RPMI8226 (cell line): Measurements from ENCODE around the gene SCN10A.

Source experiments
- DNase-seq: peaks from one replicate; pipeline ENCODE4 v3.0.0-alpha.2; 2015

The SCN10A gene

DNA sequence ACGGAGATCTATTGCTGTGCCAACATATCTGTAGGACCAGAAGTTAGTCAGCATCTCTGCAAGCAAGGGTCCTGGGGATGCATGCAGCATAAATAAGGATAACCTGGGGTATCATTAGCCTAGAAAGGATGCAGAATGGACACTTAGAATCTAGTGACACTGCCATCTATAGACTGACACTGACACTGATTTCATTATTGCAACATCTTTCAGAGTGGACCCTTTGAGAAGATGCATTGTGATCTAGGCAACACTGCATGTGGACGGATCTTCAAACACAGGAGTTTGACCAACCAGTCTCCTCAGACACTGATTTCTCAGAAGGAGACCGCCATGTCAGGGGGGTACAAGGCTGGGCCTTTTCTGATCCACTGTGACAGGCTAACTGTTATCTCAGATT is 52.4 kb downstream of the SCN10A start:
- no peak for DNase-seq

DNA sequence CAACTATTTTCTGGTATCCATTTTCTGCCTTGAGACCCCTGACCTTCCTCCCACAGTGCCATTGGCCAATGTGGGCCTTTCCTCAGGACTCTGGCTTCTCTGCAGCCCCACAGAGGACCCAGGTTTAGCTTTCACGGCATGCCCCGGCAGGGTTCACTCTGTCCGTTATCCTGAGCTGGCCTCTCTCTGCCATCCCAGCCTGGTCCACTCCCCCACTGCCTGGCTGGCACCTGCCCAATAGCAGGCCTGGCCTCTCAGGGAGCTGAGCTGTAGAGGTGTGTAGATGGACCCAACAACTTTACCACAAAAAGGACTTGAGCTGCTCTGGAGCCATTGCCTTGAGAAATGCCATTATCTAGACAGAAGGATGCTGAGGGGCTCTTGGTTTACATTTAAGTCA is 57.5 kb downstream of the SCN10A start:
- DNase-seq: no peak

DNA sequence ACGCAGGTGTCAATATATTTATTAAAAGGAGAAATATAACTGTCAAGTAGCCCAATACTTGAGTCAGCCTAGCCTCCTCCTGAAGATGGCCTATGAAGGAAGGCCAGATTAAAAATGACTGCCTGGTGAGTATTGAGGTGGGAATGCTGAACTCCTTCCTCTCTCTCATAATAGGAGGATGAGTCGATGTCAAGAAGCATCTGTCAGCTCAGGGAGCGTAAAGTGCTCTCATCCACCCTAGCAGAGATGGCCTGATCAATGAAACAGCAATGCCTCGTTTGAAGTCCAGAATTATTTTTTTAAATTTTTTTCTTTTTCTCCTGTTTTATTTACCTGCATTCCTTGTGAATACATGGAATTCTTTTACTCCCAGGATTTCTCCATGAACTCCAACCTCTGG is 58.3 kb downstream of the SCN10A start:
- DNase-seq: no peak

DNA sequence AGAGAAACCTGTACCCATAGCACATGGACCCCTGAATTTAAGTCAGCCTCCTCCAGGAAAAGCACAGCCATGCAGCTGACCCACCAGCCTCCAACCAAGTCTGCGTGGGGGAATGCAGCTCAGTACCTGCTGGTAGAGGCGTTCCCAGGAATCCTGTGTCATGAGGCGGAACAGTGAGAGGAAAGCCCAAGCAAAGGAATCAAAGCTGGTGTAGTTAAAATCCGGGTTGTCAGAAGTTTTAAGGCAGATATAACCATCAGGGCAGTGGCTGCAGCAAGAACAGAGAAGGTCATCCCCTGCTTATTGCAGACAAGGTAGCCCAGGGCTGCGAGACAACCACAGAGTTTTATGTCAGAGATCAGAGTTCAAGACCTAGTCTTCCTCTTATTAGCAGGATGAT is 59.1 kb downstream of the SCN10A start:
- DNase-seq: no peak

- DNase-seq: no peak
Measured at GRCh38 chr3:38755130-38755529, 60.9 kb downstream of the SCN10A start.

GRCh38 chr3:38746641-38747040 is 69.4 kb downstream of the SCN10A start:
- no peak for DNase-seq

DNA sequence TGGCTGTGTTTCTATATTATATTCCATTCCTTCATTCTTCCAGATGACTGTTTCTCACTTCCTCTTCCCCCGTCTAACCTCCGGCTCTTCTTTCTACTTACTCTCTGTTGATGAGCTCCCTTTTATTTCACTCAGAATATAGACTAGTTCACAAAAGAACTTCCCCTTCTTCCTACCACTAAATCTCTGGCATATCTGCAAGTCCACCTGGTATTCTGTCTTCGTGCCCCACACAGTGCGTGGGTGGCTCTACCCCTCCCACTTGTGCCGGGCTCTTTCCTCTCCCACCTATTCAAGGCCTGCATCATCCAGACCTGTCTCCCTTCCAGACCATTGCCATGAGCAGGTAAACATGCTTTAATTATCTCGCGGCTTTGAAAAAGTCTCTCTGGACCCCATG is 73.0 kb downstream of the SCN10A start:
- DNase-seq: peak; percentile 37

GRCh38 chr3:38742550-38742949 is 73.5 kb downstream of the SCN10A start:
- no peak for DNase-seq

DNA sequence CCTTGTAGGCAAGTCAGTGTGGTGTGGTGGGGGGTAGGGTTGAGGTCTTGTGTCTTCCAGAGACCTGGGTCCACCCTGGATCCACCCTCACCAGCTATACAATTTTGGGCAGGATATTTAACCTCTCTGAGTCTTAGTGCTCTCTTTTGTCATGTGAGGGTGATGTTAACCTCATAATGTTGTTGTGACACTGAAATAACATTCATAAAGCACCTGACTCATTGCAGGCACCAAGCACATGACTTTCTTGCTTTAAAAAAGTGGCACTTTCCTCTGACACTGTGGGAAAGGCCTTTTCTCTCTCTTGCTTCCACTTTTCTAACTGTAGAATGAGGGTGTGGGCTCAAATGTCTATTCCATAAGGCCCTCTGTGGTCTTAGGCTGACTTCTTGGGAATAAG is 75.5 kb downstream of the SCN10A start:
- DNase-seq: no peak

DNA sequence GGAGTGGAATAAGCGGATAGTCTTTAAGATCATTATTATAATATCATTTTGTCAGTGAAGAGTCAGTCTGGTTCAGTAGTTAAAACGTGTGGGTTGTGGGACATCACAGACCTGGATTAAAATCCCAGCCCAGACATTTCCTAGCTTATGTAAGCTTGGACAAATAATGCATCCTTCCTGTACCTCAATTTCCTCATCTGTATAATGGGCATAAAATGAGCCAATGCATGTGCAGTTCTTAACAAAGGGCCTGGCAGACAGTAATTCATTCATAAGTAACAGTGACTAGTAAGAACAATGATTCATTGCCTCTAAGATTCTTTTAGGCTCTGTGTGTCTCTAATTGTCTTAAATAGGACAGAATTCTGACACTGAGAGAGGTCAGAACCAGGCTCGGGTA is 76.1 kb downstream of the SCN10A start:
- no peak for DNase-seq

DNA sequence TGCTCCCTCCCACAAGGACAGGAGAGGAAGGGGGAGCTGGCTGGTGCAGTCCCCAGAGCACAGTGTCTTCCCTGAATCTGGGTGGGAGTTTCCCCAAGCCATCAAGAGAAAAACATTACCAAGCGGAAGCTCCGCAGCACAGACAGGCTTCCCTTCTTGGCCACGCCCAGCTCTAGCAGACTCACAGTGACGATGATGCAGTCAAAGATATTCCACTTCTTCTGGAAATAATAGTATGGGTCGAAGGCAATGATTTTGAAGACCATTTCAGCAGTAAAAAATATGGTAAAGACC is 76.7 kb downstream of the SCN10A start:
- DNase-seq: no peak

DNA sequence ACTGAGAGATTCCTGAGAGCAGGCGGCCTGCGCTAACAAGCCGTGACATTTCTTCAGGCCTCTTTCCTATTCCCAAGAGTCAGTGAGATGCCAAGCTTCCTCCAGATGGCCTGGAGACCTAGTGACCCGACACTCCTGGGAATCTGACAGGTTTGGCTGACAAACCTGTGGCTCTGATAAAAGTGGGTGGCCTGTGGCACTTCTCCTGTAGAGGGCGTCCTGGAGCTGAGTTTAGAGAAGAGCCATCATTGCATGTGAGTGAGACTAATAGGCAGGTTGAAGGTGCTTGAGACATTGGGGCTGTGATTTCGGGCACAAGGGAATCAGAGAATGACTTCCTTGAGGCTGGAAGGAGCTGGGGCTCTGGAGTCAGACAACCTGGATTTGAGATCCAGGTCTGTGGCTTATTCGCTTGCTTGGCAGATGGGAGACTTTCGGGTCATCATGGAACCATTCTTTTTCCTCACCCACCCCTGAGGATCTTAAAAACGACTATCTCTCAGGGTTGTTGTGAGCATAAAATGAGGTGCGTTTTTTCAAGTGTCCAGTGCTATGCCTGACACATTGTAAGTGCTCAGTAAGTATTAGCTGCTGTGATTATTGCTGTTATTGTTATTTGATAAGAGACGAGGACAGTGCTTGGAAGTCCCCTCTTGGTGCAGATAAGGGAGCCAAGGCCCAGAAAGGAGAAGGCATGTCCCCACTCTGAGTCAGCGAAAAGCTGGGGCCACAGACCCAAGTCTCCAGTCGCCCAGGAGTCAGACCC is 77.2 kb downstream of the SCN10A start:
- DNase-seq: peak; percentile 54

DNA sequence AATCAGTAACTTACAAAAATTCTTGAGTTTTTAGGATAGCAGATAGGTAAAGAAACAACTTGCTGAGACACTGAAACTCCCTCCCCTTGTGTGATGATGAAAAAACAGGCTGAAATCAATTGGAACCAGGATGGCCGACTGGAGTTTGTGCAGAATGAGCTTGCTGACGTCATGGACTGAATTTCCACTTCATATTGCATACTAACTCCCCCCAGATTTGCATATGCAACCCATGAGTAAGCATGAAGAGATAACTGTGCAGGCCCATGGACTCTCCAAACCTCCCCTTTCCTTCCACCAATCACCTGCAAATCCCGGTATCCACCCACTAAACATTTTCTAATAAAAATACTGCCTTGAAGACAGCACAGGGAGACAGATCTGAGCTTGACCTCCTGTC is 84.5 kb downstream of the SCN10A start:
- DNase-seq: no peak

DNA sequence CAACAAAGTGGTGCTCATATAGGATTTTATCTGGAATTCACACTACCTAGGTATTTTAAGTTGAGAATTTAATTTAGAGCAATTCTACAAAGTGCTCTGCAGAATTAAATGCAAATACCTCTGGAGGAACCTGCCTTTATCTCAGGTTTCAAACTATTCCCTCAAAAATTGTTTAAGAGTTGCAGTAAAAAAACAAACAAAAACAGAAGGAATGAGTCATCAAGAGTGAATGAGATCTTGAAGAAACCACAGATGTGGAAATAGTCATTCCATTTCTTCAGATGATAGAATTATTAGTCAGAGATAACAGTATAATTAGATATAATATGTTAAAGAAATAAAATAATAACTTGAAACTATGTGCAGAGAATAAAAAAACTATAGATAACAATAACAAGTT is 85.7 kb downstream of the SCN10A start:
- DNase-seq: no peak

- no peak for DNase-seq
Measured at GRCh38 chr3:38728008-38728407, 88.0 kb downstream of the SCN10A start.

DNA sequence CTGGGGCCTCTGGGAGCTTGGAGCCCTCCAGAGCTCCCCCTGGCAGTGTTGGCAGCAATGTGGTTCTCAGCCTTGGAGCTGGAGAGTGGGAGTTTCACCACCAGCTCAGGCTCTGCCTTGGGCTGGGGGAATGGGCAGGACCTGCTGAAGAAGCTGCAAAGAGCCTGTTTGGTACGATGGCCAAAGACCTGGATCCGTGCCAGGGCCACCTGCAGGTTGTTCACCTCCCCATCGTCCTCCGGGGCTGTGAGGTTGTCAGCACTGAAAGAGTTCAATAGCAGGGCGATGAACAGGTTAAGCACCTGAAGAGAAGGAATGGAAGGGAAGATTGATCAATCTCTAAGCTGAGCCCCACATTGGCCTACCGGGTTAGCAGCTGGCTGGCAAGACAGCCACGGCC is 89.3 kb downstream of the SCN10A start:
- peak; percentile 65 for DNase-seq

GRCh38 chr3:38725726-38726419 is 90.1 kb downstream of the SCN10A start:
- DNase-seq: peak; percentile 26

DNA sequence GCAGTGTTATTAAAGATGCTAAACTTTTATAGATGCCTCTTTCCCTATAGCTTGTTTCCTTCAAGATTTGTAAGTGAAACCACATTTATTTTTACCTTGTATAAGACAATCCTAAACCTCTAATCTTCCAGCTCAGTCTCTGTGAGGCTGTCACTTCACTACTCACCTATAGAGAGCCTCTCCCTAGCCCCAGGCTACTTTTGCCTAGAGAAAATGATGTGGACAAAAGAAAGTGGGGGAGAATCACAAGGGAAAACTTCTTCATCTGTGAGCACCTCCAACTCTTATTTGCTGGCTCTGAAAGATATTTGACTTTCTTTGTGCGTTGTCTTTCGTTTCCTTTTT is 91.7 kb downstream of the SCN10A start:
- DNase-seq: no peak

- DNase-seq: no peak
Measured at GRCh38 chr3:38723569-38724391, 92.2 kb downstream of the SCN10A start.

DNA sequence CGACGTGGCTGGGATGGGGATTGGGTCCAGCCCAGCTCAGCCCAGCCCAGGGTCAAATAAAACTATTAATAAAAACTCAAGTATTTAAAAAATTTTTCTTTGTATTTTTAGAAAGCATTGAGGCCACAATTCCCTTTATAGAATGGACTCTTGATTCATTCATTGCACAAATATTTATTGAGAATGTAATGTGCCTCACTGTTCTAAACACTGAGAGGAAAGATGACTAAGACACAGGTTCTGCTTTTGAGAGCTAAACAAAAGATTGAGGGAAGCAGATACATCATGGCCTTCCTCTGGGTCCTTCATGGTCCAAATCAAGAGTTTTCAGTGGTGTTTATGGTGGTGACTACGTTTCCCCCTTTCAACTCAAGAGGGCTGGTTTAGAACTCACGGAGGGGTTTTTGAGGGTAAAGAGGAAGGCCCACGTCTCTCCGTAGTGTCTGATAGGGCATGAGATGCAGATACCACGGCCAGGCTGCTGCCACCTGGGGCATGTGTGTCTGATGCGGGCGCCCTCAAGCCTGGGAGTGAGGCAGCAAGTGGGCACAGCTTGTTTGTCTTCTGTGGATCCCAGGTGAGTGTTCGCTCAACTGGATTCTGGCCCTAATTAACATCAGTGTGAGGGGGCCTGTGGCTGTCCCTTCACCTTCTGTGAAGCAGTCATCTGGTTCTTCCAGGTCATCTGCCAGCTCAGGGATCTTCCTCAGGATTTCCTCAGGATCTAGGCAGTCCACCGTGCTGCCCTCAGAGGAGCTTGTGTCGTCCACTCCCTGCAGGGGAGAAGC is 93.0 kb downstream of the SCN10A start:
- no peak for DNase-seq

DNA sequence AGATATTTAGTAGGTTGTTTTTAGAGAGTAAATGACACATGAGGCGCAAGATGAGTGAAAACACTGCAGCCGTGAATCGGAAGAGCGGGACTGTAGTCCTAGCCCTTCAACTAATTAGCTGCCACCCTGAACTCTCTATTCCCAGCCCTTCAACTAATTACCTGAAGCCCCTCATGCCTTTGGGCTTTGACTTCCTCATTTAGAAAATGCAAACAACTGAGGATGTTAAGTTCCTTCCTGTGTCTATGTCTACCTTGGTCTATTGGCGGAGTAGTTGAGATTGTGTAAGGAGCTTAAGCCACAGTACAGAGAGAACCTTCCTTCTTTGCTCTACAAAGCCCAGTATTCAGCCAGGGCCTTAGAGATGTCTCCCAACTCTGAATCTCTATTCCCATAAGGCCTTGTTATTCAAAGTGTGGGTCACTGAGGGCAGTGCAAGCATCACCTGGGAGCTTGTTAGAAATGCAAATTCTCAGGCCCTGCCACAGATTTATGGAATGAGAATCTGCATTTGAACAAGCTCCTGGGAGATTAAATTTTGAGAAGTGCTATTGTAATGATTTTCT is 94.7 kb downstream of the SCN10A start:
- DNase-seq: no peak

DNA sequence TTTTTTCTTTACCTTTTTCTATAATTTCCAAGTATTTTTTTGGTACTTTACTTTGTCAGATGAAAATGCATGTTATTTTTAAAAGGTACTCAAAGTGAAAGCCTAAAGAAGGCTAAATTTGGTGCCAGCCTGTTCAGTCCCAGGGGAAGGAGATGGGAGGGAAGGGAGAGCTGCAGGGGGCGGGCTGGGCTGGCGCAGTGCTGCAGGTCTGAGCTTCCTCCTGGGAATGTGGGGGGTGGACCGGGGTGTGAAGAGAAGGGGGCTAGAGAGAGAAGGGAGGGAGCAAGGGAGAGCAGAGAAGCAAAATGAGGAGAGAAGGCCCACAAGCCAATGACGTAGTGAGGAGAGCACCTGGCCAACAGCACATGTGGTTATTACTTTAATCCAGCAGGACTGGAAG is 95.6 kb downstream of the SCN10A start:
- no peak for DNase-seq
